GM12878 (cell line): Measurements from ENCODE around the gene HTR7. TPM values are rescaled to one million over a fixed set of nuclear protein-coding genes. Genes with fewer than 3 reads are reported as not detected.

ENCODE experiments used
- ATAC-seq: fragments of 200-7000 bp; cut with Tn5 transposase; 3 replicates; pipeline ENCODE4 v1.9.1; 2020; ENCODE audit warnings: mild to moderate bottlenecking, moderate library complexity
- BruUV-seq: library from RNA; stranded (reverse); fragments of 400-500 nt; replicated peaks from 2 replicates; lab custom pipeline; 2021; lab: Mats Ljungman, UMichigan
- CTCF ChIA-PET: fragments of 300-600 bp; sonication (Branson Sonifier 250); formaldehyde crosslinking; extraction: SDS; loops from one replicate; lab custom pipeline; 2021; ENCODE audit warnings: inconsistent platforms; lab: Yijun Ruan, JAX
- POLR2A ChIA-PET: fragments of 350-600 bp; formaldehyde crosslinking; extraction: SDS; loops from one replicate; lab custom pipeline; 2021; ENCODE audit warnings: inconsistent platforms; lab: Charles Lee
- RAD21 ChIA-PET: fragments of 300-600 bp; sonication (Branson Sonifier 250); formaldehyde crosslinking; loops from one replicate; lab custom pipeline; 2023; ENCODE audit warnings: antibody characterized with exemption; ENCODE audit not compliant: unreplicated experiment; lab: Charles Lee
- SMC1A ChIA-PET: fragments of 300-600 bp; sonication (Branson Sonifier 250); formaldehyde crosslinking; loops from one replicate; lab custom pipeline; 2023; ENCODE audit not compliant: unreplicated experiment, uncharacterized antibody; lab: Charles Lee
- DNase-seq: peaks from one replicate; pipeline ENCODE4 v3.0.0-alpha.2; 2011; ENCODE audit warnings: low read depth, low spot score
- FAIRE-seq: peaks from 3 replicates; lab custom pipeline; 2011; peaks lifted over from hg19 to GRCh38; lab: Jason Lieb, UNC
- H2AFZ ChIP-seq: 2 replicates; pipeline ENCODE4 v1.6.0; 2011; ENCODE audit warnings: low read depth, low read length, control low read depth; ENCODE audit not compliant: control insufficient read depth
- H3K27ac ChIP-seq: 2 replicates; pipeline ENCODE4 v1.5.1; 2011; ENCODE audit warnings: control low read depth; ENCODE audit not compliant: control insufficient read depth, insufficient read depth
- H3K27me3 ChIP-seq, 2 experiments: replicated peaks in 1 of 2; 2 replicates each; pipeline versions ENCODE4 v1.6.0 to v1.6.1; 2011; ENCODE audit warnings: low read length in 1 of 2; ENCODE audit not compliant: control insufficient read depth in 2 of 2, insufficient read depth in 2 of 2
- H3K36me3 ChIP-seq, 2 experiments: 2 replicates each; pipeline ENCODE4 v1.5.1; 2011; ENCODE audit warnings: low read length in 1 of 2; ENCODE audit not compliant: control insufficient read depth in 2 of 2, insufficient read depth in 2 of 2
- H3K4me1 ChIP-seq: 2 replicates; pipeline ENCODE4 v1.6.1; 2011; ENCODE audit warnings: mild to moderate bottlenecking, low read length, moderate library complexity, mixed read lengths; ENCODE audit not compliant: control insufficient read depth, insufficient read depth
- H3K4me2 ChIP-seq: 2 replicates; pipeline ENCODE4 v1.6.0; 2011; ENCODE audit warnings: control low read depth; ENCODE audit not compliant: control insufficient read depth, insufficient read depth
- H3K4me3 ChIP-seq: fragments of 200-600 bp; sonication (generic); 2 replicates; pipeline ENCODE4 v1.5.1; 2016
- H3K79me2 ChIP-seq: 2 replicates; pipeline ENCODE4 v1.6.0; 2011; ENCODE audit warnings: low read length; ENCODE audit not compliant: control insufficient read depth, insufficient read depth
- H3K9ac ChIP-seq: 2 replicates; pipeline ENCODE4 v1.8.0; 2011; ENCODE audit warnings: low read length, control low read depth, mixed read lengths; ENCODE audit not compliant: control insufficient read depth, insufficient read depth
- H3K9me3 ChIP-seq: replicated peaks from 3 replicates; pipeline ENCODE4 v1.5.1; 2011; ENCODE audit warnings: mild to moderate bottlenecking, low read length; ENCODE audit not compliant: control insufficient read depth, insufficient read depth
- H4K20me1 ChIP-seq: 2 replicates; pipeline ENCODE4 v1.6.0; 2011; ENCODE audit not compliant: control insufficient read depth, insufficient read depth
- CEBPB ChIP-seq, 2 experiments: fragments of 150-350 bp in 1 of 2; IDR thresholded peaks; 2 replicates each; pipeline ENCODE4 v1.6.1; 2012 to 2014; ENCODE audit warnings: low read depth in 2 of 2, low read length in 2 of 2, borderline replicate concordance in 1 of 2, inconsistent platforms in 1 of 2
- PML ChIP-seq: IDR thresholded peaks from 2 replicates; pipeline ENCODE4 v1.6.1; 2012; ENCODE audit warnings: low read length, inconsistent platforms
- RBBP5 ChIP-seq: fragments of 200-600 bp; sonication (generic); conservative IDR thresholded peaks from 2 replicates; pipeline ENCODE4 v1.6.1; 2016
- SMARCA5 ChIP-seq: fragments of 450-650 bp; IDR thresholded peaks from 2 replicates; pipeline ENCODE4 v1.6.1; 2017; ENCODE audit warnings: mild to moderate bottlenecking
- WRNIP1 ChIP-seq: IDR thresholded peaks from 2 replicates; pipeline ENCODE4 v1.6.1; 2011; ENCODE audit warnings: low read depth, low read length, improper control_type of control experiment, borderline replicate concordance
- YBX1 ChIP-seq: fragments of 450-650 bp; IDR thresholded peaks from 2 replicates; pipeline ENCODE4 v1.6.1; 2016; ENCODE audit warnings: antibody characterized with exemption
- WGBS: methylation state at CpG from one replicate; pipeline ENCODE4 v1.1.6; 2016; ENCODE audit warnings: low lambda C conversion rate; ENCODE audit not compliant: insufficient replicate concordance, insufficient coverage; ENCODE audit errors: missing lambda C conversion rate; 5-methylcytosine and 5-hydroxymethylcytosine counted together
- in situ Hi-C: fragments of 300-500 bp; cut with MboI; formaldehyde crosslinking; loops from 9 replicates; pipeline ENCODE4 v1.14.3; 2018; ENCODE audit warnings: mixed read lengths
- intact Hi-C: fragments of 100-400 bp; cut with micrococcal nuclease; formaldehyde crosslinking; loops from one replicate; pipeline ENCODE4 v1.14.2; 2022; ENCODE audit not compliant: unreplicated experiment
- polyA plus RNA-seq, 11 experiments: library from polyadenylated mRNA; depleted of rRNA in 4 of 11; unstranded in 6 of 11; stranded (reverse) in 5 of 11; fragments of >200 nt; fragmentation: Nextera tagmentation in 4 of 11; fragmentation: Illumina TruSeq in 1 of 11; extraction: Ambion mirVana in 4 of 11; extraction: Trizol in 1 of 11; gene quantifications; 1 replicate in 1 of 11; 2 replicates in 10 of 11; pipeline versions ENCODE4 v1.2.1 to v1.2.3, GENCODE V29; 2011 to 2016; ENCODE audit warnings: inconsistent platforms in 2 of 11, missing spikeins in 2 of 11, low read depth in 1 of 11
- total RNA-seq, 4 experiments: library from RNA; depleted of rRNA in 3 of 4; stranded (reverse); fragments of >200 nt in 3 of 4; fragmentation: Illumina TruSeq in 1 of 4; extraction: Trizol in 1 of 4; gene quantifications; 2 replicates each; pipeline versions ENCODE4 v1.2.1 to v1.2.3, GENCODE V29; 2013 to 2021
- TF ChIP-seq, protein P1 (sequence below), 3 experiments: IDR thresholded peaks in 2 of 3; conservative IDR thresholded peaks in 1 of 3; 2 replicates each; pipeline ENCODE4 v1.5.1; 2011; ENCODE audit warnings: low read depth in 3 of 3, low read length in 3 of 3, mild to moderate bottlenecking in 3 of 3, control low read depth in 2 of 3, moderate library complexity in 2 of 3, inconsistent platforms in 1 of 3, mixed read lengths in 1 of 3; ENCODE audit not compliant: control insufficient read depth in 2 of 3, insufficient read depth in 1 of 3; ENCODE audit errors: extremely low read depth in 1 of 3
- TF ChIP-seq, protein P2 (sequence below): IDR thresholded peaks from 2 replicates; pipeline ENCODE4 v1.6.1; 2011; ENCODE audit warnings: low read depth, low read length, improper control_type of control experiment, borderline replicate concordance
- TF ChIP-seq, protein P3 (sequence below): fragments of 450-650 bp; conservative IDR thresholded peaks from 2 replicates; pipeline ENCODE4 v1.6.1; 2017; ENCODE audit warnings: mild to moderate bottlenecking, moderate library complexity

HTR7 gene
- total and polyA plus RNA-seq, 10 of the 15 experiments (the other 5 are each of a cell fraction or from before 2014, with no cell fraction given) = 0.01 to 1.3 (median 0.06) TPM; not detected in 4

DNA sequence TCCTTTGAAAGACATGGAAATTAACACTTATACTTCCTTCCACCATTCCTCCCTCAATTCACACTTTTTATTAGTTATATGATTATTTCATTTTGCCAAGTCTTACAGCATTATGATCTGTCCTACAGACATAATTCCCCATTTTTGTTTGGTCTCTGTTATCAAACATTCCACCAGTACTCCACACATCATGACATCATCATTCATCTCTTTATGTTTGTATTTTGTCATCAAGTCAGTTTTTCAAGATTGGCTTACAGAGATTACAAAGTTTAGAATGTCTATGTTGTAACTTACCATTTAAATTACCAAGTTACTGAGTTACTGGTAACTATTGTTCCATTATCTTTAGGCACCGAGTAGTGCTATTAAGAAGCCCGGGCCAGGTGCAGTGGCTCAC lies 150.2 kb downstream of the HTR7 start:
- ChIA-PET CTCF (no interaction called here), SMC1A (no interaction called here), POLR2A (no interaction called here), RAD21 (no interaction called here)
- H3K4me3 ChIP-seq = no peak overlapping the region
- WGBS = 38% methylated on average over 2 of the region's 2 CpGs
- TF ChIP-seq, protein P1, sequence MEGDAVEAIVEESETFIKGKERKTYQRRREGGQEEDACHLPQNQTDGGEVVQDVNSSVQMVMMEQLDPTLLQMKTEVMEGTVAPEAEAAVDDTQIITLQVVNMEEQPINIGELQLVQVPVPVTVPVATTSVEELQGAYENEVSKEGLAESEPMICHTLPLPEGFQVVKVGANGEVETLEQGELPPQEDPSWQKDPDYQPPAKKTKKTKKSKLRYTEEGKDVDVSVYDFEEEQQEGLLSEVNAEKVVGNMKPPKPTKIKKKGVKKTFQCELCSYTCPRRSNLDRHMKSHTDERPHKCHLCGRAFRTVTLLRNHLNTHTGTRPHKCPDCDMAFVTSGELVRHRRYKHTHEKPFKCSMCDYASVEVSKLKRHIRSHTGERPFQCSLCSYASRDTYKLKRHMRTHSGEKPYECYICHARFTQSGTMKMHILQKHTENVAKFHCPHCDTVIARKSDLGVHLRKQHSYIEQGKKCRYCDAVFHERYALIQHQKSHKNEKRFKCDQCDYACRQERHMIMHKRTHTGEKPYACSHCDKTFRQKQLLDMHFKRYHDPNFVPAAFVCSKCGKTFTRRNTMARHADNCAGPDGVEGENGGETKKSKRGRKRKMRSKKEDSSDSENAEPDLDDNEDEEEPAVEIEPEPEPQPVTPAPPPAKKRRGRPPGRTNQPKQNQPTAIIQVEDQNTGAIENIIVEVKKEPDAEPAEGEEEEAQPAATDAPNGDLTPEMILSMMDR (IDR thresholded peaks at IDR 0.05 in 2 of 3, conservative IDR thresholded peaks at IDR 0.05 in 1 of 3; ENCODE audit: control insufficient read depth in 2 of 3, extremely low read depth in 1 of 3, insufficient read depth in 1 of 3, low read depth in 3 of 3, low read length in 3 of 3) = no peak
- no peak for TF ChIP-seq YBX1
- TF ChIP-seq, protein P2, sequence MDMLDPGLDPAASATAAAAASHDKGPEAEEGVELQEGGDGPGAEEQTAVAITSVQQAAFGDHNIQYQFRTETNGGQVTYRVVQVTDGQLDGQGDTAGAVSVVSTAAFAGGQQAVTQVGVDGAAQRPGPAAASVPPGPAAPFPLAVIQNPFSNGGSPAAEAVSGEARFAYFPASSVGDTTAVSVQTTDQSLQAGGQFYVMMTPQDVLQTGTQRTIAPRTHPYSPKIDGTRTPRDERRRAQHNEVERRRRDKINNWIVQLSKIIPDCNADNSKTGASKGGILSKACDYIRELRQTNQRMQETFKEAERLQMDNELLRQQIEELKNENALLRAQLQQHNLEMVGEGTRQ = no peak
- no peak for TF ChIP-seq WRNIP1
- TF ChIP-seq SMARCA5 = no peak
- no peak for TF ChIP-seq RBBP5
- no peak for TF ChIP-seq PML
- TF ChIP-seq CEBPB (IDR thresholded peaks at IDR 0.05; ENCODE audit: borderline replicate concordance in 1 of 2, low read depth in 2 of 2, low read length in 2 of 2) = no peak
- TF ChIP-seq, protein P3, sequence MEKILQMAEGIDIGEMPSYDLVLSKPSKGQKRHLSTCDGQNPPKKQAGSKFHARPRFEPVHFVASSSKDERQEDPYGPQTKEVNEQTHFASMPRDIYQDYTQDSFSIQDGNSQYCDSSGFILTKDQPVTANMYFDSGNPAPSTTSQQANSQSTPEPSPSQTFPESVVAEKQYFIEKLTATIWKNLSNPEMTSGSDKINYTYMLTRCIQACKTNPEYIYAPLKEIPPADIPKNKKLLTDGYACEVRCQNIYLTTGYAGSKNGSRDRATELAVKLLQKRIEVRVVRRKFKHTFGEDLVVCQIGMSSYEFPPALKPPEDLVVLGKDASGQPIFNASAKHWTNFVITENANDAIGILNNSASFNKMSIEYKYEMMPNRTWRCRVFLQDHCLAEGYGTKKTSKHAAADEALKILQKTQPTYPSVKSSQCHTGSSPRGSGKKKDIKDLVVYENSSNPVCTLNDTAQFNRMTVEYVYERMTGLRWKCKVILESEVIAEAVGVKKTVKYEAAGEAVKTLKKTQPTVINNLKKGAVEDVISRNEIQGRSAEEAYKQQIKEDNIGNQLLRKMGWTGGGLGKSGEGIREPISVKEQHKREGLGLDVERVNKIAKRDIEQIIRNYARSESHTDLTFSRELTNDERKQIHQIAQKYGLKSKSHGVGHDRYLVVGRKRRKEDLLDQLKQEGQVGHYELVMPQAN = no peak
- BruUV-seq = no TSS peak
- H2AFZ ChIP-seq = no peak overlapping the region
- H3K4me1 ChIP-seq = no peaks in the 10 kb centered on the region
- DNase-seq = no peak
- H3K27ac ChIP-seq = no peak overlapping the region
- H3K79me2 ChIP-seq = no peaks in the 10 kb centered on the region
- H4K20me1 ChIP-seq = no peaks in the 10 kb centered on the region
- H3K9me3 ChIP-seq = no peaks in the 10 kb centered on the region
- H3K4me2 ChIP-seq = no peak overlapping the region
- ATAC-seq = no peak
- no peaks in the 10 kb centered on the region for H3K36me3 ChIP-seq
- FAIRE-seq = no peak
- H3K27me3 ChIP-seq = no peaks in the 10 kb centered on the region; a peak in 1 of 4 replicates
- intact Hi-C loops = no loop called here
- H3K9ac ChIP-seq = no peak overlapping the region
- in situ Hi-C loops = no loop called here
